HG03045 (cell line): ENCODE data around the gene DTNBP1.
"Not testable (repeated sequence)": the region's sequence is repeated elsewhere in the genome, so short reads cannot be mapped to it uniquely, and the experiment has no call there.

Experiments
- ATAC-seq: cut with Tn5 transposase; IDR thresholded peaks from one replicate; pipeline ENCODE4 v1.9.1; 2021; ENCODE audit warnings: mild to moderate bottlenecking, moderate library complexity; ENCODE audit not compliant: unreplicated experiment

Gene DTNBP1

GRCh38 chr6:15562977-15563376, 99.9 kb downstream of the DTNBP1 start:
- no peak for ATAC-seq

GRCh38 chr6:15561447-15562199, 101.2 kb downstream of the DTNBP1 start:
- ATAC-seq = no peak

- no peak for ATAC-seq
Measured at GRCh38 chr6:15560713-15561112, 102.1 kb downstream of the DTNBP1 start.

- ATAC-seq = no peak
Measured at GRCh38 chr6:15557174-15557573, 105.7 kb downstream of the DTNBP1 start.

- ATAC-seq = no peak
Measured at GRCh38 chr6:15556711-15557110, 106.1 kb downstream of the DTNBP1 start.

- no peak for ATAC-seq
Measured at GRCh38 chr6:15555101-15556038, 107.5 kb downstream of the DTNBP1 start.

GRCh38 chr6:15554728-15555100, 108.1 kb downstream of the DTNBP1 start:
- ATAC-seq = no peak

- ATAC-seq = no peak
Measured at GRCh38 chr6:15553736-15554294, 109.0 kb downstream of the DTNBP1 start.

- no peak for ATAC-seq
Measured at GRCh38 chr6:15553031-15553430, 109.8 kb downstream of the DTNBP1 start.

- ATAC-seq = no peak
Measured at GRCh38 chr6:15551798-15552197, 111.0 kb downstream of the DTNBP1 start.

GRCh38 chr6:15551262-15551661, 111.6 kb downstream of the DTNBP1 start:
- no peak for ATAC-seq

GRCh38 chr6:15550546-15551123, 112.2 kb downstream of the DTNBP1 start:
- no peak for ATAC-seq

- no peak for ATAC-seq
Measured at GRCh38 chr6:15549371-15549770, 113.5 kb downstream of the DTNBP1 start.

GRCh38 chr6:15547400-15547799, 115.4 kb downstream of the DTNBP1 start:
- ATAC-seq = no peak

- ATAC-seq = no peak
Measured at GRCh38 chr6:15546591-15546990, 116.2 kb downstream of the DTNBP1 start.

- ATAC-seq = no peak
Measured at GRCh38 chr6:15544321-15544900, 118.4 kb downstream of the DTNBP1 start.

- not testable (repeated sequence) for ATAC-seq
Measured at GRCh38 chr6:15543332-15543917, 119.4 kb downstream of the DTNBP1 start.

GRCh38 chr6:15539722-15540270, 123.0 kb downstream of the DTNBP1 start:
- no peak for ATAC-seq

- ATAC-seq = no peak
Measured at GRCh38 chr6:15538766-15539495, 123.9 kb downstream of the DTNBP1 start.

- ATAC-seq = no peak
Measured at GRCh38 chr6:15538106-15538505, 124.7 kb downstream of the DTNBP1 start.
